GM19468 (cell line): Measurements from ENCODE around the gene GRIN3B.

Experiments
- ATAC-seq: cut with Tn5 transposase; IDR thresholded peaks from one replicate; pipeline ENCODE4 v1.9.1; 2021; ENCODE audit warnings: mild to moderate bottlenecking, moderate library complexity, moderate number of reproducible peaks; ENCODE audit not compliant: unreplicated experiment; ENCODE audit errors: extremely low read depth

The GRIN3B gene

DNA sequence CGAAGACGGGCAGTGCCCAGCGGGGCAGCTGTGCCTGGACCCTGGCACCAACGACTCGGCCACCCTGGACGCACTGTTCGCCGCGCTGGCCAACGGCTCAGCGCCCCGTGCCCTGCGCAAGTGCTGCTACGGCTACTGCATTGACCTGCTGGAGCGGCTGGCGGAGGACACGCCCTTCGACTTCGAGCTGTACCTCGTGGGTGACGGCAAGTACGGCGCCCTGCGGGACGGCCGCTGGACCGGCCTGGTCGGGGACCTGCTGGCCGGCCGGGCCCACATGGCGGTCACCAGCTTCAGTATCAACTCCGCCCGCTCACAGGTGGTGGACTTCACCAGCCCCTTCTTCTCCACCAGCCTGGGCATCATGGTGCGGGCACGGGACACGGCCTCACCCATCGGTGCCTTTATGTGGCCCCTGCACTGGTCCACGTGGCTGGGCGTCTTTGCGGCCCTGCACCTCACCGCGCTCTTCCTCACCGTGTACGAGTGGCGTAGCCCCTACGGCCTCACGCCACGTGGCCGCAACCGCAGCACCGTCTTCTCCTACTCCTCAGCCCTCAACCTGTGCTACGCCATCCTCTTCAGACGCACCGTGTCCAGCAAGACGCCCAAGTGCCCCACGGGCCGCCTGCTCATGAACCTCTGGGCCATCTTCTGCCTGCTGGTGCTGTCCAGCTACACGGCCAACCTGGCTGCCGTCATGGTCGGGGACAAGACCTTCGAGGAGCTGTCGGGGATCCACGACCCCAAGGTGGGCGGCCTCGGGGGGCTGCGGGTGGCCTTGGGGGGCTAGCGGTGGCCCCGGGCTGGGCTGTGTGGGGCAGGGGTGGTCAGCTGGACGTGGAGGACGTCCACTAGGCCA lies 4.8 kb downstream of the GRIN3B start:
- no peak for ATAC-seq

DNA sequence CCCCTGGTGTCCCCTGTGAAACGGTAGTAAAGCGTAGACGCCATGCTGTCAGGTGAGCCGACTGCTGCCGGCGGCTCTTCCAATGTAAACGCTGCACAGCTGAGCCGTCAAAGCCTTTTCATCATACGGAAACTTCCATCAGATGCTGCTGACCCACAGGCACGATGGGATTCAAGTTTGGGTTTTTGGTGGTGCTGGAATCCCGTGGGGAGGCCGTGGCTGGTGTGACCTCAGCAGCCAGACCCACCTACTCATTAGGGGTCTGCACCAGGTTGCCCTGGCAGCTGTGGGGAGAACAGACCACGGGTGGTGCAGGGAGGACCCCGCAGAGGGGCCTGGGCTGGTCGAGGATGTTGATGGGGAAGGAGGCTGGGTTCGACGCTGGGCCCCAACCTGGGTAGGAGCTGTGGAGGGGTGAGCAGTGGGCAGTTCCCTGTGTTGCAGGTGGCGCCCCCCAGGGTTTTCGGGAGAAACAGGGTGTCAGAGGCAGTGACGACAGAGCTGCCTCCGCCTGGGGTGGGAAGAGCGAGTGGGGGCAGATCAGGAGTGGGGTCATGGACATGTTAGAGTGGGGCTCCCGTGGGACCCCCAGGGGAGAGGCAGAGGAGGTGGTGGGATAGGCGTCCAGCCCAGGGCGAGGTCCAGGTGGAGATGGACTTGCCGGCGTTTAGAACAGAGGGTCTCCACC lies 6.6 kb downstream of the GRIN3B start:
- ATAC-seq, result no peak

- ATAC-seq, result no peak
These were observed 7.4 kb downstream of the GRIN3B start for GRCh38 chr19:1007399-1008251.

DNA sequence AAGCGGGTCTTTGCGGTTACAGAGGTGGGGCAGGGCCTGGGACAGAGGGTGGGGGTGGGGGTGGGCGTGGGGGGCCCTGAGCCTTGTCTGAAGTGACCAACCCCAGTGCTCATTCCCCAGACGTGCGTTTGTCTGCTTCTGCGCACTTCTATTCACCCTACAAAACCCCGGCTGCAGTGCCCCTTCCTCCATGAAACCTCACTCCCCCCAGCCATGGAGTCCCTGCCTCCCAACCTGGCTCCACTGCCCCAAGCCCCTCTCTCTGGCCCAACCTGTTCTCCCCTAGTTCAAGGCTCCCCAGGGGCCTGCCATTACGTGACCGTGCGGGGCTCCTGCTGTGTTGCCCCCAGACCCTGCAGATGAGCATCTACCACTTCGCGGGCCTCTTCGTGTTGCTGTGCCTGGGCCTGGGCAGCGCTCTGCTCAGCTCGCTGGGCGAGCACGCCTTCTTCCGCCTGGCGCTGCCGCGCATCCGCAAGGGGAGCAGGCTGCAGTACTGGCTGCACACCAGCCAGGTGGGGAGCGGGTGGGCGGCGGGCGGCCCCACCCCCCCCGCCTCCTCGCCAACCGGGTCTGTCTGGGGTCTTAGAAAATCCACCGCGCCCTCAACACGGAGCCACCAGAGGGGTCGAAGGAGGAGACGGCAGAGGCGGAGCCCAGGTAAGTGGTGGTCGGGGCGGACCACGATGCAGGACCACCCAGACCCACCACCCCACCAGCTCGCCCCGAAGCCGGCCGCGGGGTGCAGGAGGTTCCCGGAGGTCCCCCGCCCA lies 8.2 kb downstream of the GRIN3B start:
- ATAC-seq, result no peak

DNA sequence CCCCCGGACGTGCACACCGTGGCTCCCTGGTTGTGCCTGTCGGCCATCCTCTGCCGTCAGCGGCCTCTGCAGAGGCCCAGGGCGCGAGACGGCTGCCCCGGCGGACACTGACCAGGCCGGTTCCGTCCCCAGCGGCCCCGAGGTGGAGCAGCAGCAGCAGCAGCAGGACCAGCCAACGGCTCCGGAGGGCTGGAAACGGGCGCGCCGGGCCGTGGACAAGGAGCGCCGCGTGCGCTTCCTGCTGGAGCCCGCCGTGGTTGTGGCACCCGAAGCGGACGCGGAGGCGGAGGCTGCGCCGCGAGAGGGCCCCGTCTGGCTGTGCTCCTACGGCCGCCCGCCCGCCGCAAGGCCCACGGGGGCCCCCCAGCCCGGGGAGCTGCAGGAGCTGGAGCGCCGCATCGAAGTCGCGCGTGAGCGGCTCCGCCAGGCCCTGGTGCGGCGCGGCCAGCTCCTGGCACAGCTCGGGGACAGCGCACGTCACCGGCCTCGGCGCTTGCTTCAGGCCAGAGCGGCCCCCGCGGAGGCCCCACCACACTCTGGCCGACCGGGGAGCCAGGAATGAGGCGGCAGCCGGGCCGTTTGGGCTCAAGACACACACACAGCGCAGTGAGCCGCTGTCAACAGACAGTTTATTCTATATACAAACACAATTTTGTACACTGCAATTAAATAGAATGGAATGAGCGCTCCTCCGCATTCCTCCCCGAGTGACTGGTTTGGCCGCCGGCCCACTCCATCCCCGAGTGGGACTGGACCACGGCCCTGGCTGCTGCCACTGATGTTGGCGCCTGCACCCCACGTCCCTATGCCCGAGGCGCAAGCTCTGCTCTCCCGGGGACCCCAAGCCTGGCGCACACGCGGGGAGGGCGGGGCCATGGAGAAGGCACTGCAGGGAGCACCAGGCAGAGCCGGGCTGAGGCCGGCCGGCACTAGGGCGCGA lies 9.1 kb downstream of the GRIN3B start:
- ATAC-seq, result no peak

DNA sequence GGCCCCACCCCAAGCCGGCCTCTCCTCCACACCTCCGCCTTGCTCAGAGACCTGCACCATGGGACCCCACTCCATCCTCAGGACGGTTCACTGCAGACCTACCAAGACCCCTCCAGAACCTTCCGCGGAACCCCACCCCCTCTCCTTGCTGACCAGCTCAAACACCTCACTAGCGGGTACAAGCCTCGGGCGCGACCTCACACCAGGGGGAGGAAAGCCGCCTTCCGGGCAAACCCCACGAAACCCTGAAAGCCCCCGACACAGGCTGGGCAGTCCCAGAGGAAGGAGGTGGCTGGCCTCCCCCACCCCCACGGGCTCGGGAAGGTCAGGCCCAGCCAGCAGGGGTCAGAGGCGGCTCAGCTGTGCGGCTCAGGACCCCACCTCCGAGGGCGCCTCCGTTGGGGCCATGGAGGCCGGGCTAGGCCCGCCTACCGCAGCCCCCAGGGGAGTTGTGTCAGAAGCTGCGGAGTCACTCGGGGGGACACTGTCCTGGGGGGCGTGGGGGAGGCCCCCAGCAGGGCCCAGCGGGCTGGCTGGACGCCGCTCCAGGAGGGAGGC lies 9.8 kb downstream of the GRIN3B start:
- ATAC-seq, result no peak

- no peak for ATAC-seq
These were observed 10.6 kb downstream of the GRIN3B start for GRCh38 chr19:1010586-1011510.

- ATAC-seq, result no peak
These were observed 11.7 kb downstream of the GRIN3B start for GRCh38 chr19:1011831-1012333.

GRCh38 chr19:1012334-1012733 lies 12.1 kb downstream of the GRIN3B start:
- no peak for ATAC-seq

DNA sequence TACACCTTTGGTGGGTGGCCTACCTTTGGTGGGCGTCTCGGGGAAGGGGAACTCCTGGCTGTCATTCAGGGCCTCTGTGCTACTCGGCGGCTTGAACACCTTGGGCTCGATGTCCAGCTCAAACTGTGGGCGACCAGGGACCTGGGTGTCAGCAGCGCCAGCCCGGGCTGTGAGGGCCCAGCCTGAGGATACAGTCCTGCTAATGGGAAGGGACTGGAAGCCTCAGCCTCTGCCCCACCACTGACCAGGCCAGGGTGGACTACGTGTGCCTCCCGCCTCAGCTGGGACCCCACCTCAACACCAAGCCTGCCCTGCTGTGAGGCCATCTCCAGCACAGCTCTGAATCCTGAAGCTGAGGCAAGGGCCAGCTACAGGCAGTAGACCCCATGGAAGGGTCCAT lies 13.0 kb downstream of the GRIN3B start:
- no peak for ATAC-seq

DNA sequence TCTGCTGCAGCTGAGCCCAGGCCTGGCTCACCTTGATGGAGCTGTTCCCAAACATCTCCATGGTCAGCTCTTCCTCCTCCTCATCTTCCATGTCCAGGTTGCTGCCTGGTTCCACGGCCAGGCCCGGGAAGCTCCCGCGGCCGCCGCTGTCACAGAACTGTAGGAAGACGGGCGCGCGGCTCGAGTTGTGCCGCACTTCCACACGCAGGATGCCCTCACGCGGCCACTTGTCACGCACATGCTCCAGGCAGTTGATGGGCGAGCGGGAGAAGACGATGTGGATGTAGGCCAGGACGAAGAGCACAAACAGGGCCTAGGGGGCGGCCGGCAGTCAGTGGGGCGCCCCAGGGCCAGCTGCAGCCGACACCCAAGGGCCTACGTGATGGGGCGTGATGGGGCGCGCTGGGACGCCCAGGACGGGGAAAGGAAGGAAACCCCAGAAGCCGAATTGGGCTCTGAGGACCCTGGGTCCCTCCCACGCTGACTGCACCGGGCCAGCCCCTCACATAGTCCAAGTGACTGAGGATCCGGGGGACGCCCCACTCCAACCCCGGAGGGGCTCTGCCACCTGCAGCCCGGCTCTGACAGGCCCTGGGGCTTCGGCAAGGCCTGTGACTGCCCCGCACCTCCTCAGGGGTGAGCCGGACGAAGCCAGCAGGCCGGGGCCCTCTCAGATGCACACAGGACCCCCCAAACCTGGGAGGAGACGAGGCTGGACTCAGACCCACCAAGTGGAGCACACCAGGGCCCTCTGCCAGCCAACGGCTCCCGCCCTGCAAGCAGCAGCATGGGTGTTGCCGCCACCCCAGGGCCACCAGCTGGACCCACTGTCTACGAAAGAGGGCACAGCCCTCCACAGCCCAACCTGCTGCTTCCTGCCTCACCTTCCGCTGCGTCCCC lies 14.2 kb downstream of the GRIN3B start:
- no peak for ATAC-seq

DNA sequence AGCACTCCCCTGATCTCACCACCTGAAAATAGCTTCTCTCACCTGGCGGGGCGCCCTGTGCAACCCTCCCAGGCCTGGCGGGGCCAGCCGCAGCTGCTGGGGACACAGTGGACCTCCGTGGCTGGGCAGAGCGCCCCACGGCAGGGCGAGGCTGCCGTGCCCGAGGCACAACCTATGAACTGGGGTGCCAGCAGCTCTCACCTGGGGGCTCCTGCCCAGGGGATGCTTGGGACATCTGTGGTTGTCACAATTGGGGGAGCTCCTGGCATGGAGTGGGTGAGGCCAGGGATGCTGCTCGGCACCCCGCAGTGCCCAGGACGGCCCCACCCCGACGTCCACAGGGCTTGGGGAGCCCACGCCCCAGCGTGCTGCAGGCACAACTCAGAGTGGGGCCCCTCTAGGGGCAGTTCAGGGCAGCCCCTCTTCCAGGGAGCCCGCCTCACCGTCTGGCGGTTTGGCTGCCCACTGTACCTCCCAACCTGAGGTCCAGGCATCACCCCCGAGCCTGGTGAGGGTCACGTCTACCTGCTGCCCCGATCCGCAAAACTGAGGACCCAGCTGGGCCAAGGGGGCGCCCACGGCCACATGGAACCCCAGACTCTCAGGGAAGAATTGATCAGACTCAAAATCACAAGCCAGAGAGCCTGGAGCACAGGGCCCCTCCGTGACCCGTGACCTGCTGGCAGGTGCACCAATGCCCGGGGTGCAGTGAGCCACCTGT lies 15.0 kb downstream of the GRIN3B start:
- ATAC-seq, result no peak

DNA sequence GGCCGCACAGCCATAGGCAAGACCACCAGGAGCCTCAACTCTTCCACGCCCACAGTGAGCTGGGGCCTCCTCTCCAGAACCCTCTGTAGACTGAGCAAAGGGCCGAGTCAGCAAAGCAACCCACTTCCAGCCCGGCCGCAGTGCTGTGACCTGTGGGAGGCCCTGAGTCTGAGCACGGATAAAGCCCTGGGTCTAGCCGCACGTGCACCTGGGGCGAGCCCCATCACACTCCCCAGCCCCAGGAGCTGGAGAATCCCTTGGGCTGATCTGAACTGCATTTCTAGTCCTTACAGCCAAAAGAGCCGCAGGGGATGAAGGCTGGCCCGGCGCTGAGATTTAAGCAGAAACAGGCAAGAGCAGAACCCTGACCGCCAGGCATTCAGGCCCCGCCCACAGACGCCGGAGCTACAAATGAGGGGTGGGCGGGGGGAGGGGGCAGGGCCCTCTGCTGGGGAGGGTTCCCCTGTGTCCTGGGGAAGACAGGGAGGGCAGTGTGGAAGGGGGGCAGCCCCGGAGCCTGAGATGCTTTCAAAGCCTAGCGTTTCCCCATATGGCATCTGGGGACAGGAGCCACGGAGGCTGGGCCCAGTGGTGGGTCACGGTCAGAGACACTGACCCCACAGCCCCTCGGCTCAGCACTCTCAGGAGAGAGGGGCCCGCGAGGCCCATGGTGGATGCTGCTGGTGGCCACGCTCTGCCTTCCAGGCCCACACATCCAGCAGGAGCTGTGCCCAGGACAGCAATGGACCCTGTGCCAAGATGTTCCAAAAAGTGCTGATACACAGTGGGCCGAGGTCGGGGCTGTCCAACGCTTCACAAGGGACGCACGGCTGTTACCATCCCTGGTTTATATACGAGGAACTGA lies 15.8 kb downstream of the GRIN3B start:
- no peak for ATAC-seq

GRCh38 chr19:1016647-1017114 lies 16.5 kb downstream of the GRIN3B start:
- no peak for ATAC-seq
